ENCODE data around the gene MAP2K7. TPM values are rescaled to one million over a fixed set of nuclear protein-coding genes. Genes with fewer than 3 reads are reported as not detected.

MAP2K7 gene
- total RNA-seq, 1 donor from 2014 or later: 55.6 TPM

DNA sequence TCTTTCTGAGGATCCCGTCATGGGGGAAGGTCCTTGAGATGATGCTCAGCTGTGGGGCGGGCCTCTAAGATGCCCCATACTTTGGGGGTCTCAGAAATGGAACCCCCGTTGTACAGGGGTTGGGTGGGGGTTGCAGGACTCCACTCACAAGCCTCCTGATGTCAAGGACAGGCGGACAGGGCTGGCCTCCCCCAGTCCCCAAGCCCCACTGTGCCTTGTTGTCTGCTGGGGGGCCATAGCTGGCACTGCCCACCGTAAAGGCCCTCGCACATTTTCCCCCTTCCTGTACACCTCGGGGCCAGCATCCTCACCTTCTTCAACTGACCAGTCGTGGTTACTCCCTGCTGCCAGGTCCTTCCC lies 19.1 kb downstream of the MAP2K7 start:
- peaks cover 14% of the 10 kb centered on the region for H3K27me3 Mint-ChIP-seq (ENCODE audit: low read depth)
- H3K9me3 Mint-ChIP-seq: no peaks in the 10 kb centered on the region
- peak in 1 of 2 experiments; percentile 16 for DNase-seq (ENCODE audit: low spot score in 2 of 2, unreplicated experiment in 2 of 2)
- H3K4me3 Mint-ChIP-seq: no peak overlapping the region
- H3K4me1 Mint-ChIP-seq: peaks cover 32% of the 10 kb centered on the region
- no peak for TF ChIP-seq CTCF (IDR thresholded peaks at IDR 0.05; ENCODE audit: unreplicated experiment)
- H3K36me3 Mint-ChIP-seq: no peaks in the 10 kb centered on the region
- H3K27ac Mint-ChIP-seq: no peak overlapping the region

- no peak overlapping the region for H3K27ac Mint-ChIP-seq
- peak overlapping the region; percentile 20 for H3K4me3 Mint-ChIP-seq
- H3K36me3 Mint-ChIP-seq: no peaks in the 10 kb centered on the region
Measured at GRCh38 chr19:7923295-7924191, 19.9 kb downstream of the MAP2K7 start.

DNA sequence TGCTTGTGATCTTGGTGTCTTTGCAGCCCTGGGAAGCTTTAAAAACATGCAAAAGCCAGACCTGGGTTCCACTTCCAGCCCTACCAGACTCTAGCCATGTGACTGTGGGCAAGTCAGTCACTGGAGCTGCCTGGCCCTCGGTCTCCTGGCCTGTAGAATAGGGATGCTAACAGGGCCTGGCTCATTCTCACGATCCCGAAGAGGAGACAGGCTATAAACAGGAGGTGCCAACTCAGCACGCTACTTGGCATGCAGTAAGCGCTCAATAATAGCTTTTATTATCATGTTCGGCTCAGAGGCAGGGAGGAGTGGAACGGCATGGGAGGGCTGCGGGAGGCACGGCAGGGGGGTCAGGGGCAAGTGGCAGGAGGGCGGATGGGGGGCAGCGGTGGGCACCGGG lies 20.6 kb downstream of the MAP2K7 start:
- TF ChIP-seq CTCF (IDR thresholded peaks at IDR 0.05; ENCODE audit: unreplicated experiment): no peak
- H3K4me3 Mint-ChIP-seq: peak overlapping the region; percentile 56
- DNase-seq (ENCODE audit: low spot score in 2 of 2, unreplicated experiment in 2 of 2): no peak
- no peaks in the 10 kb centered on the region for H3K36me3 Mint-ChIP-seq
- no peaks in the 10 kb centered on the region for H3K9me3 Mint-ChIP-seq
- H3K27me3 Mint-ChIP-seq (ENCODE audit: low read depth): peaks cover 6% of the 10 kb centered on the region
- H3K27ac Mint-ChIP-seq: peak overlapping the region; percentile 56
- peaks cover 43% of the 10 kb centered on the region for H3K4me1 Mint-ChIP-seq

More at GRCh38 chr19:7923295-7924191, 19.9 kb downstream of the MAP2K7 start:
- TF ChIP-seq CTCF (IDR thresholded peaks at IDR 0.05; ENCODE audit: unreplicated experiment): no peak
- peak in 1 of 2 experiments; percentile 24 for DNase-seq (ENCODE audit: low spot score in 2 of 2, unreplicated experiment in 2 of 2)
- Mint-ChIP-seq H3K9me3 (no peaks in the 10 kb centered on the region), H3K4me1 (peaks cover 36% of the 10 kb centered on the region), H3K27me3 (ENCODE audit: low read depth) (peaks cover 7% of the 10 kb centered on the region)

DNA sequence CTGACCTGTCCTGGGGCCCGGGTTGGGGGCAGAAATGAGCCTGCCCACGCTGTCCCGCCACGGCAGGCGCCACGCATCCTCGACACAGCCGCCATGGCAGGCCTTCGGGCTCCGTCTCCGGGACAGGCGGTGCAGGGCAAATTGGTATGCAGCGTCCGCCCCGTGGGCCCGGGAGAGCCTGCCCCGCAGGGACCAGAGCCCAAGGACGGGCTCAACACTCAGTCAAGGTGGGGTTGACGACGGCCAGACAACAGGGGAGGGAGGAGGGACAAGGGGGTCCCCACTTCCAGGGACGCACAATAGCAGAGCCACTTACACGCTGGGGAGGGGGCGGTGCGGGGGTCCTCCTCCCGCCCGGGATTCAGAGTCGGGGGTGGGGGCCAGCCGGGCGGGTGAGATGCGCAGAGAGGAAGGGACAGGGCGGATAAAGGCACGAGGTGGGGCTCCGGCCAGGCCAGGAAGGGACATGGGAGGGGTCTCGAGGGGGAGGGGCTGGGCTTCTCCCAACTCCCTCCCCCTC lies 21.0 kb downstream of the MAP2K7 start:
- DNase-seq (ENCODE audit: low spot score in 2 of 2, unreplicated experiment in 2 of 2): peak in 1 of 2 experiments; percentile 19
- peaks cover 45% of the 10 kb centered on the region for H3K4me1 Mint-ChIP-seq
- peak overlapping the region; percentile 48 for H3K4me3 Mint-ChIP-seq
- no peak for TF ChIP-seq CTCF (IDR thresholded peaks at IDR 0.05; ENCODE audit: unreplicated experiment)
- no peaks in the 10 kb centered on the region for H3K9me3 Mint-ChIP-seq
- no peak overlapping the region for H3K27ac Mint-ChIP-seq
- H3K27me3 Mint-ChIP-seq (ENCODE audit: low read depth): peaks cover 4% of the 10 kb centered on the region
- H3K36me3 Mint-ChIP-seq: no peaks in the 10 kb centered on the region

GRCh38 chr19:7925171-7925851 lies 21.6 kb downstream of the MAP2K7 start:
- Mint-ChIP-seq H3K4me1 (peaks cover 41% of the 10 kb centered on the region), H3K36me3 (no peaks in the 10 kb centered on the region), H3K4me3 (peak overlapping the region; percentile 85), H3K9me3 (no peaks in the 10 kb centered on the region), H3K27me3 (ENCODE audit: low read depth) (no peaks in the 10 kb centered on the region), H3K27ac (peak overlapping the region; percentile 94)
- TF ChIP-seq CTCF (IDR thresholded peaks at IDR 0.05; ENCODE audit: unreplicated experiment): peak; percentile 92
- DNase-seq (ENCODE audit: low spot score in 2 of 2, unreplicated experiment in 2 of 2): peak; percentile 89 to 92

Data from mesothelial cell of epicardium (in vitro differentiated cells).